Measurements from ENCODE around the gene EXOC2.
"Not testable (repeated sequence)": the region's sequence is repeated elsewhere in the genome, so short reads cannot be mapped to it uniquely, and the experiment has no call there.

The EXOC2 gene

GRCh38 chr6:621931-622330 lies 71.0 kb downstream of the EXOC2 start:
- no peak for DNase-seq

GRCh38 chr6:620950-621349 lies 72.0 kb downstream of the EXOC2 start:
- no peak for DNase-seq

GRCh38 chr6:620166-620565 lies 72.8 kb downstream of the EXOC2 start:
- no peak for DNase-seq

GRCh38 chr6:617456-618100 lies 75.4 kb downstream of the EXOC2 start:
- no peak for DNase-seq

DNA sequence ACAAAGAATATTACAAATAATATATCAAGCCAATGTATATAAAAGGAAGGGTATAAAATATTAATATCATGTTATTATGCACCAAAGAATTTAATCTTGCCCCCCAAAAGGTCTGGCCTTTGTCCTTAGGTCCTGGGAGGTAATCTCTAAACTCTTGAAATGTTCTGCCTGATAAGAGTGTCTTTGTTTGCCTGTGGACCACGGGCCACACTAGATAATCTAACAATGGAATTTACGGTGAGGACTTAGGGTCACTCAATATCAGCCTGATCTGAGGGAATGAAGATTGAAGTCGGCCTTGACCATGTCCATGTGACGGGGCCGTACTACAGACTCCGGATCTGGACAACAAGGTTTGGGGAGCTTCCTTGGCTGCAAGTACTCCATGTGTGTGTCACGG lies 79.0 kb downstream of the EXOC2 start:
- DNase-seq = no peak

DNA sequence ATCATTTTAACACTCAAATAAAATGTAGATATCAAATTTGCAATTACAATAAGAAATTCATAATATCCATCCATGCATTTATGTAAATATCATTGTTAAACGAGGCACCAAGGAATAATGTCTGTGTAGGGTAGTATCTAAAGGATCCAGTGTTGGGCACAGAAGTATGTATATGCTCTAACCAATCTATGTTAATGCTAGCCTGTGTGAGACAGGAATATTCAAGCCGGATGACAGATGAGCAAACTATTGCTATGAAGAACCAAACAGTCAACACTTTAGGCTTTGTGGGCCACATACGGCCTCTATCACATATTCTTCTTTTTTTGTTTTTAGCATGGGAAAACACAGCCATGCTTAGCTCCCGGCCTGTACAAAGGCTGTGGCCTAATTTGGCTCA lies 81.0 kb downstream of the EXOC2 start:
- no peak for DNase-seq

DNA sequence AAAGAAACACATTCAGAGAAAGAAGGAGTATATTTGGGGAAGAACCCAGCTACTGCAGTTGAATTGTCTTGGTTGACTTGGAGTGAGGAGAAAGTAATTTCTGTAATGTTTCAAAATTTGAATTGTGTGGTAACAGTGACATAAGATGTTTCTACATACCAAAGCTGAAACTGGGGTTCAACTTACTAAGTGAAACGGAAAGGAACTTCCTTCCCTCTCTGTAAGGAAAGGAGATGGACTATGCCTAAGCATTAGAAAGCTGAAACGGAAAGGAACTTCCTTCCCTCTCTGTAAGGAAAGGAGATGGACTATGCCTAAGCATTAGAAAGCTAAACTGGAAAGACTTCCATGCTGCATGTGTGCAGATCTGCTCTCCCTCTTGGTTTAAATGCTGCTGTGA lies 82.1 kb downstream of the EXOC2 start:
- no peak for DNase-seq

- DNase-seq = no peak
Measured at GRCh38 chr6:609905-610304, 83.0 kb downstream of the EXOC2 start.

- no peak for DNase-seq
Measured at GRCh38 chr6:606829-607379, 86.0 kb downstream of the EXOC2 start.

DNA sequence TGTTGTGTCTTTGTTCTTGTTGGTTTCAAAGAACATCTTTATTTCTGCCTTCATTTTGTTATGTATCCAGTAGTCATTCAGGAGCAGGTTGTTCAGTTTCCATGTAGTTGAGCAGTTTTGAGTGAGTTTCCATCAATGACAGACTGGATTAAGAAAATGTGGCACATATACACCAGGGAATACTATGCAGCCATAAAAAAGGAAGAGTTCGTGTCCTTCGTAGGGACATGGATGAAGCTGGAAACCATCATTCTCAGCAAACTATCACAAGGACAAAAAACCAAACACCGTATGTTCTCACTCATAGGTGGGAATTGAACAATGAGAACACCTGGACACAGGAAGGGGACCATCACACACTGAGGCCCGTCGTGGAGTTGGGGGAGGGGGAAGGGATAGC lies 87.0 kb downstream of the EXOC2 start:
- not testable (repeated sequence) for DNase-seq

DNA sequence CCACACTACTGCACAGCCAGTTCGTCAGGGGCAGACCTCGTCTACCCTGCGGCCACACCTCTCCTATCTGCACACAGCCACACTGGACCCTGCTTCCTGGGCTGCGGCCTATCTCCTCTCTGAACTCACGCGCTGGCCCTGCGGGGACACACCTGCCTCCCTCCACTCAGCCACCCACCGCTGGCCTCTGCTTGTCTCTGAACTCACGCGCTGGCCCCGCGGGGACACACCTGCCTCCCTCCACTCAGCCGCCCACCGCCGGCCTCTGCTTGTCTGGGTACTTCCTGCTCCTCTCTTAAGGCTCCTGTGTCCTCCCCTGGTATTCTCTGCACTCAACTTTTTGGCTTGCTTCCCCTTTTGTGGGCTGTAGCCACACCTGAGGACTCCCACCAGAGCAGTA lies 88.4 kb downstream of the EXOC2 start:
- no peak for DNase-seq

DNA sequence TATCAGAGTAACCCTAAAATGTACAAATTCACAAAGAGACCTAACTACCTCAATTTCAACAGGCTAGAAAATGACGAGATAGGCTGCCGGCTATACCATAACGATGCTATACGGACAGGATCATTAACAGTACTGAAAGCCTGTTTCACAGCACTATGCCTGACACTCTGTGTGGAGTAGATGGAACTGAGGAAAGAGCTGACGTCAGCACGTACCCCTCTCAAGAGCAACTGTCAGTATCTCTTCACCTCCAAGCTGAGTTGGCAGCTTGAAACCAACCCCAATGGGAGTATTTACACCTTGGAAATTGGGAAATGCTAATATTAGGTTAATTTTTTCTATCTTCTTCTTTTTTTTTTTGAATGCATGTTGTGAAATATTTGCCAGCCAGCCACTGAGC lies 89.7 kb downstream of the EXOC2 start:
- no peak for DNase-seq

GRCh38 chr6:599576-600448 lies 93.1 kb downstream of the EXOC2 start:
- no peak for DNase-seq

DNA sequence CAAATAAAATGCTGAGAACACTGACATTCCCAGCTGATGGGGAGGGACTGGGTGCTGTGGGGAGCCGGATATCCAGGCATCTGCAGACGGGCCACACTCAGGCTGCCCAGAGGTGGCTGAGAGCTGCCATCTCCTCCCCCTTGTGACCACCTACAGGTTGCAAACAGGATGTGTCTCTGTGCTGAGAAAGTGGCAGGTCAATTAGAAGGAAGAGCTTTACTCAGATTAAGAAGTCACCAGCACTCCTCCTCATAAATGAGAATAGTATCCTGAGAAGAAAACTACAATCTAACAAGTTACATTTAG lies 99.1 kb downstream of the EXOC2 start:
- DNase-seq = no peak

DNA sequence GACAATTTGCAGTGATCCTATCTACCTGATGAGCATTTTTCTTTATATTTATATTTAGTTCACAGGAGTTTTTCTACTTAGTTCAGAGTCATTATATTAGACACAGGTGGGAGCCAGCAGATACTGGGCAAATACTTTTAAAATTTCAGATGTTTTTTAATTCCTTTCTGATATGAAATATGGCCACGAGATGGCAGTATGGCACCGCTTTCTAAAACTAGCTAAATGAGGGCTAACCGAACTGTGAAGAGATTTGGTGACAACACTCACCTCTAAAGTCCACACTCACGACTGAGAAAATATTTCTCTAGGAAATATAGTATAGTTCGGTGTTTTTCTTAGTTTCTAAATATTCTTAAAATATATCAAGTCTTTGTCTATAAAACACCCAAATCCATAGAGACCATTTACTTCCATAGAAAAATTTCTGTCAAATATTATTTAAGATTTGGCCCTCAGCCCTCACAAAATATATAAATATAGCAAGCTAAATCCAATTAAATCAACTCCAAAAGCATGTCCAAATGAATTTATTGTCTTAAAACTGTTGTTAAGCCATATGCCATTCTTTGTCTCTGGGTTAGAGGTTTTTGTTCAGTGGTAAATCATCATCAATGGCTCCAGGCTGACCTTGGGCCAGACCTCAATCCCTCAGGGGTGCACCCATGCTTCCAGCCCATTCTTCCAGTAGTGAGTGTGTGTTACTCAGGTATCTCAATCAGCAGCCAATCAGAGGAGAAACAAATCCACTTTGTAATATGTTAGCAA lies 99.6 kb downstream of the EXOC2 start:
- DNase-seq = no peak

DNA sequence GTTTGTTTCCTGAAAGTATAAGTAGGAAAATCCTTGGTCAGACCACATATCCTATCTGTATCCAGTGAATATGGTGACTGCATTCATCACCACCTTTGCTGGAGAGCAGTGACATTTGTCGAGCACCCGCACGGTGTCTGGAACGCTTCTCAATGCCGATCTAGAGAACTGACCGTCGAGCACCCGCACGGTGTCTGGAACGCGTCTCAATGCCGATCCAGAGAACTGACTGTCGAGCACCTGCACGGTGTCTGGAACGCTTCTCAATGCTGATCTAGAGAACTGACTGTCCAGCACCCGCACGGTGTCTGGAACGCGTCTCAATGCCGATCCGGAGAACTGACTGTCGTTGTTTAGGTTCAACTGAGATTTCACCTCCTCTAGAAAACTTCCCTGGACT lies 103.8 kb downstream of the EXOC2 start:
- no peak for DNase-seq

GRCh38 chr6:586553-586952 lies 106.4 kb downstream of the EXOC2 start:
- DNase-seq = no peak

DNA sequence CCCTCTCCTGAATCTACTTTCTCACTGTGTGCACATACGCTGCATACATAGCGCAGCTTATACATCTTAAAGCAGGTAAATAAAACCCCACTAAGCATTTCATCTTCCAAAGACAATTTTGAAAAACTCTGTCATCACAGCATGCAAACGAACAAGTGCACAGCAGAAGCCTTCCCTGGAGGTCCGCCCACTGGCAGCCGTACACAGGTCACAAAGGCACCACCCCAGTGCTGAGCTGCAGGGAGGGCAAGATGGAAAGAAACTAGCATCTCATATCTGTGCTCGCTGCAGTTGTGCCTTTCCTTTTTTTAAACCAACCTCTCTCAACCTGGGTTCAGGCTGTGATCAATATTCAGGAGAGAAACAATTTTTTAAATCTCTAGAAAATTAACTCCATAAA lies 109.3 kb downstream of the EXOC2 start:
- DNase-seq = no peak

- no peak for DNase-seq
Measured at GRCh38 chr6:583116-583515, 109.8 kb downstream of the EXOC2 start.

- peak; percentile 56 for DNase-seq
Measured at GRCh38 chr6:582370-582769, 110.6 kb downstream of the EXOC2 start.

GRCh38 chr6:579339-579738 lies 113.6 kb downstream of the EXOC2 start:
- DNase-seq = peak; percentile 40

DNA sequence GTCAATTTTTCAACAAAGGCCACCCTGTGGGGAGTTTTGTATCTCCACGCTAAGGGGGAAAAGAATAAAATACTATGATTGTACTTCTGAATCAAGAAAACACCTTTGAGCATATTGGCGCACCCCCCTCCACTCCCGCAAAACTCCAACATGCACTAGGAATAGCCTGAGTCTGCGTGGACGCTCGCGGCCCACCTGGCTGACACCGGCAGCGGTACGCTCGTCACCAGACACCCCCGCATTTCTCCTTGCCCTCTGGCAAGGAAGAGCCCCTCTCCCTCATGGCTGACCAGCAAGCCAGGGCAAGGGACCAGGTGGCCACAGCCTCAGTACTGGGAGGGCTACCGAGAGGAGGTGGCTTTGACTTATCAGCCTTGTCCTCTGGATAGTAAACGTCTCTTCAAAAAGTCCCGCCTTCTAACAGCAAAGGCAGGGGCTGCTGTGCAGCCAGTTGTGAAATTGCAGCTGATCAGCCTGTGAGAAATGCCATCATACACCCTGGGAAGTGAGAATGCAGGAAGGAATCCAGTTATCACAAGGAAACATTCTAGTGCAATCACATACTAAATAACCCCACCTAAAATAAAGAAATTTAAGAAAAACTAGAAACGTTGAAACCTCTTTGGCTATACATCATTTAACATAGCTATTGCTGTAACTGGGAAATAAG lies 120.2 kb downstream of the EXOC2 start:
- no peak for DNase-seq

GRCh38 chr6:571892-572291 lies 121.0 kb downstream of the EXOC2 start:
- no peak for DNase-seq
